A172 (cell line): ENCODE measurements around the gene MB. TPM values are rescaled to one million over a fixed set of nuclear protein-coding genes. Genes with fewer than 3 reads are reported as not detected.
A peak's percentile ranks its signal among the peaks of the same experiment; 100 is the strongest.

Source experiments
- DNase-seq: peaks from one replicate; pipeline ENCODE4 v3.0.0-alpha.2; 2015; ENCODE audit warnings: low spot score
- total RNA-seq: library from RNA; depleted of rRNA; stranded (reverse); fragments of >200 nt; shearing (Covaris generic); gene quantifications from 2 replicates; pipeline ENCODE4 v1.2.3, GENCODE V29; 2014

The MB gene
- total RNA-seq, 1 experiment from 2014 or later, result 3.9 TPM

- no peak for DNase-seq
These were observed 19.3 kb downstream of the MB start for GRCh38 chr22:35597692-35598395.

GRCh38 chr22:35596821-35597220 lies 20.3 kb downstream of the MB start:
- DNase-seq, result no peak

GRCh38 chr22:35594686-35595085 lies 22.4 kb downstream of the MB start:
- no peak for DNase-seq

- no peak for DNase-seq
These were observed 23.1 kb downstream of the MB start for GRCh38 chr22:35593891-35594470.

- no peak for DNase-seq
These were observed 23.8 kb downstream of the MB start for GRCh38 chr22:35593071-35593890.

GRCh38 chr22:35592418-35592967 lies 24.6 kb downstream of the MB start:
- no peak for DNase-seq

GRCh38 chr22:35591714-35592417 lies 25.3 kb downstream of the MB start:
- no peak for DNase-seq

GRCh38 chr22:35590634-35591295 lies 26.4 kb downstream of the MB start:
- DNase-seq, result no peak

GRCh38 chr22:35589756-35590093 lies 27.4 kb downstream of the MB start:
- no peak for DNase-seq

GRCh38 chr22:35589071-35589755 lies 27.9 kb downstream of the MB start:
- peak; percentile 97 for DNase-seq

- no peak for DNase-seq
These were observed 29.2 kb downstream of the MB start for GRCh38 chr22:35587896-35588295.

- peak; percentile 64 for DNase-seq
These were observed 29.7 kb downstream of the MB start for GRCh38 chr22:35587447-35587870.

GRCh38 chr22:35586771-35587170 lies 30.4 kb downstream of the MB start:
- no peak for DNase-seq

- DNase-seq, result peak; percentile 61
These were observed 34.1 kb downstream of the MB start for GRCh38 chr22:35582861-35583670.

- DNase-seq, result no peak
These were observed 34.8 kb downstream of the MB start for GRCh38 chr22:35582218-35582860.

GRCh38 chr22:35581023-35581413 lies 36.1 kb downstream of the MB start:
- DNase-seq, result no peak

GRCh38 chr22:35580351-35581022 lies 36.6 kb downstream of the MB start:
- DNase-seq, result no peak

- DNase-seq, result no peak
These were observed 38.1 kb downstream of the MB start for GRCh38 chr22:35578836-35579575.
